H1 (cell line): Measurements from ENCODE around the gene PARD3. TPM values are rescaled to one million over a fixed set of nuclear protein-coding genes. Genes with fewer than 3 reads are reported as not detected.

Experiments used
- HDAC6 ChIP-seq: IDR thresholded peaks from one replicate; pipeline ENCODE4 v1.7.1; 2012; ENCODE audit warnings: low read depth, mild to moderate bottlenecking, inconsistent platforms, low read length, moderate library complexity
- polyA plus RNA-seq, 7 experiments: library from polyadenylated mRNA; depleted of rRNA in 3 of 7; stranded (reverse) in 5 of 7; unstranded in 2 of 7; fragments of >200 nt in 5 of 7; fragments of 200-250 nt in 2 of 7; gene quantifications; 1 replicate in 5 of 7; 2 replicates in 1 of 7; 4 replicates in 1 of 7; pipeline versions ENCODE4 v1.2.1 to v1.2.3, GENCODE V29; 2011 to 2013; ENCODE audit warnings: missing spikeins in 2 of 7, mixed read lengths in 2 of 7
- total RNA-seq: library from RNA; stranded (reverse); fragmentation: NEBNext Ultra II Directional; extraction: Animal tissue kit (Norgen Biotek cat#: 25700); gene quantifications from 2 replicates; pipeline ENCODE4 v1.2.1, GENCODE V29; 2021

Gene PARD3
- total and polyA plus RNA-seq, 2 of the 8 experiments (the other 6 are each of a cell fraction or from before 2014, with no cell fraction given) = 19.7 to 49.1 TPM

DNA sequence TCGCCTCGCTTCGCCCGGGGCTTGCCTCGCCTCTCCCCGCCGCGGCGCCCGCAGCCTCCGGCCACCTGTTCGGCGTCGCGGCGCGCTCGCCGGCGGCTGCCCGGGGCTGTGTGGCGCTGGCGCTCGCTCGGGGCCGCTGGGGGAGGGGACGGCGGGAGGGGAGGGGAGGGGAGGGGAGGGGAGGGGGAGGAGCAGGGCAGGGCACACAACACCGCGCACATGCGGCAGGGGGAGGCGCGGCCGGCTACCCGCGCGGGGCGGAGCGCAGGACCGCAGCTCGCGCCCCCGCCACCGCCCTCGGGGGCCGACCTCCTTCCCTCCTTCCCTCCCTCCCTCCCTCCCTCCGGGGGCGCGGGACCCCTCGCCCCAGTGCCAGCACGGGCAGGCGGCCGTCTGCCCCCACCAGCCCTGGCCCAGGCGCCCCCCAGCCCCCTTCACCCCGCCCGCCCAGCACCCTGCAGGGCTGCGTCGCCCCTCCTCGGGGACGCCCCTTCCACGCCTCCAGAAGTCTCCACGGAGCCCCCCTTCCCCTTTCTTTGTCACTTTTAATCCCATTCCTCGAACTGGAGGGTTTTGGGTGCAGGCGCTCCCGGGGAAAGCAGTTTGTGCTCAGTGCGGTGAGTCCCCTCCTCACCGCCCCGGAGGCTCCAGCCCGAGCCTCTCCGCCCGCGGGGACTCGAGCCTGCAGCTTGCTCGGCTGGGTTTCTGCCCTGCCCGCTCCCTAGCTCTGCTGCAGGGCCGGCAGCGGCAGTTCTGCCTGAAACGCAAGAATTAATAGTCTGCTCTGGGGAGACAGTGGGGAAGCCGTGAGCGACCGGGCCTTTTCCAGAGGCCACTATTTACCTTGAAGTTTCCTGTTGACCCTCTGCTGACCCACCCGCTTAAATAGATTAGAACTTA, at the start of gene PARD3 (continued):
- no peak for TF ChIP-seq HDAC6
